ENCODE measurements around the gene CHD3. TPM values are rescaled to one million over a fixed set of nuclear protein-coding genes. Genes with fewer than 3 reads are reported as not detected.

CHD3 gene
- total and polyA plus RNA-seq, 2 experiments from 2014 or later = 2.9 to 9.7 TPM

DNA sequence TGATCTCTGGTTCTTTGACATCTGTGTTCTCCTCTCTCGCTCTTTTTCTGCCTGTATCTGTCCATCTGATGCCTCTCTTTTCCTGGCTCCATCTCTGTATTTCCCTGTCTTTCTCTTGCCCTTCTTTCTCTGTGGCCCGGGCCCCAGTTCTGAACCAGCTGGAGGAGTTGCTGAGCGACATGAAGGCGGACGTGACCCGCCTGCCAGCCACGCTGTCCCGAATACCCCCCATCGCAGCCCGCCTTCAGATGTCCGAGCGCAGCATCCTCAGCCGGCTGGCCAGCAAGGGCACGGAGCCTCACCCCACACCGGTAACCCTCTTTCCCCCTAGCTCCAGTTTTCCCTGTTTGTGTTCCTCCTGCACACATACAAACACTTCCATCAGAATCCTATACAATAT, 21.7 kb downstream of the CHD3 start:
- Mint-ChIP-seq H3K27me3 (ENCODE audit: insufficient read depth, low read depth, poor library complexity) (peaks cover 10% of the 10 kb centered on the region), H3K4me3 (no peak overlapping the region; the same call in 2 of the 3 replicates), H3K27ac (no peak overlapping the region), H3K4me1 (peaks cover 6% of the 10 kb centered on the region), H3K9me3 (no peaks in the 10 kb centered on the region), H3K36me3 (ENCODE audit: low read depth) (no peaks in the 10 kb centered on the region; the same call in 2 of the 3 replicates)
- Histone ChIP-seq H3K36me3 (ENCODE audit: insufficient read depth) (no peaks in the 10 kb centered on the region), H3F3A (replicated peaks; ENCODE audit: low read depth) (peaks cover 3% of the 10 kb centered on the region; the same call in 1 of the 2 replicates), H3K9me2 (ENCODE audit: insufficient read depth) (no peaks in the 10 kb centered on the region), H3K4me1 (ENCODE audit: insufficient read depth) (no peaks in the 10 kb centered on the region), H3K4me3 (no peak overlapping the region), H3K79me2 (replicated peaks; ENCODE audit: insufficient read depth) (no peaks in the 10 kb centered on the region), H4K20me1 (replicated peaks; ENCODE audit: insufficient read depth) (no peaks in the 10 kb centered on the region; the same call in 1 of the 2 replicates), H3K27ac (ENCODE audit: low read depth) (no peak overlapping the region), H3K27me3 (ENCODE audit: insufficient read depth) (peaks cover 18% of the 10 kb centered on the region), H2AFZ (no peak overlapping the region), H3K4me2 (no peak overlapping the region)
- DNase-seq (ENCODE audit: low spot score) = no peak
- TF ChIP-seq, protein P1, sequence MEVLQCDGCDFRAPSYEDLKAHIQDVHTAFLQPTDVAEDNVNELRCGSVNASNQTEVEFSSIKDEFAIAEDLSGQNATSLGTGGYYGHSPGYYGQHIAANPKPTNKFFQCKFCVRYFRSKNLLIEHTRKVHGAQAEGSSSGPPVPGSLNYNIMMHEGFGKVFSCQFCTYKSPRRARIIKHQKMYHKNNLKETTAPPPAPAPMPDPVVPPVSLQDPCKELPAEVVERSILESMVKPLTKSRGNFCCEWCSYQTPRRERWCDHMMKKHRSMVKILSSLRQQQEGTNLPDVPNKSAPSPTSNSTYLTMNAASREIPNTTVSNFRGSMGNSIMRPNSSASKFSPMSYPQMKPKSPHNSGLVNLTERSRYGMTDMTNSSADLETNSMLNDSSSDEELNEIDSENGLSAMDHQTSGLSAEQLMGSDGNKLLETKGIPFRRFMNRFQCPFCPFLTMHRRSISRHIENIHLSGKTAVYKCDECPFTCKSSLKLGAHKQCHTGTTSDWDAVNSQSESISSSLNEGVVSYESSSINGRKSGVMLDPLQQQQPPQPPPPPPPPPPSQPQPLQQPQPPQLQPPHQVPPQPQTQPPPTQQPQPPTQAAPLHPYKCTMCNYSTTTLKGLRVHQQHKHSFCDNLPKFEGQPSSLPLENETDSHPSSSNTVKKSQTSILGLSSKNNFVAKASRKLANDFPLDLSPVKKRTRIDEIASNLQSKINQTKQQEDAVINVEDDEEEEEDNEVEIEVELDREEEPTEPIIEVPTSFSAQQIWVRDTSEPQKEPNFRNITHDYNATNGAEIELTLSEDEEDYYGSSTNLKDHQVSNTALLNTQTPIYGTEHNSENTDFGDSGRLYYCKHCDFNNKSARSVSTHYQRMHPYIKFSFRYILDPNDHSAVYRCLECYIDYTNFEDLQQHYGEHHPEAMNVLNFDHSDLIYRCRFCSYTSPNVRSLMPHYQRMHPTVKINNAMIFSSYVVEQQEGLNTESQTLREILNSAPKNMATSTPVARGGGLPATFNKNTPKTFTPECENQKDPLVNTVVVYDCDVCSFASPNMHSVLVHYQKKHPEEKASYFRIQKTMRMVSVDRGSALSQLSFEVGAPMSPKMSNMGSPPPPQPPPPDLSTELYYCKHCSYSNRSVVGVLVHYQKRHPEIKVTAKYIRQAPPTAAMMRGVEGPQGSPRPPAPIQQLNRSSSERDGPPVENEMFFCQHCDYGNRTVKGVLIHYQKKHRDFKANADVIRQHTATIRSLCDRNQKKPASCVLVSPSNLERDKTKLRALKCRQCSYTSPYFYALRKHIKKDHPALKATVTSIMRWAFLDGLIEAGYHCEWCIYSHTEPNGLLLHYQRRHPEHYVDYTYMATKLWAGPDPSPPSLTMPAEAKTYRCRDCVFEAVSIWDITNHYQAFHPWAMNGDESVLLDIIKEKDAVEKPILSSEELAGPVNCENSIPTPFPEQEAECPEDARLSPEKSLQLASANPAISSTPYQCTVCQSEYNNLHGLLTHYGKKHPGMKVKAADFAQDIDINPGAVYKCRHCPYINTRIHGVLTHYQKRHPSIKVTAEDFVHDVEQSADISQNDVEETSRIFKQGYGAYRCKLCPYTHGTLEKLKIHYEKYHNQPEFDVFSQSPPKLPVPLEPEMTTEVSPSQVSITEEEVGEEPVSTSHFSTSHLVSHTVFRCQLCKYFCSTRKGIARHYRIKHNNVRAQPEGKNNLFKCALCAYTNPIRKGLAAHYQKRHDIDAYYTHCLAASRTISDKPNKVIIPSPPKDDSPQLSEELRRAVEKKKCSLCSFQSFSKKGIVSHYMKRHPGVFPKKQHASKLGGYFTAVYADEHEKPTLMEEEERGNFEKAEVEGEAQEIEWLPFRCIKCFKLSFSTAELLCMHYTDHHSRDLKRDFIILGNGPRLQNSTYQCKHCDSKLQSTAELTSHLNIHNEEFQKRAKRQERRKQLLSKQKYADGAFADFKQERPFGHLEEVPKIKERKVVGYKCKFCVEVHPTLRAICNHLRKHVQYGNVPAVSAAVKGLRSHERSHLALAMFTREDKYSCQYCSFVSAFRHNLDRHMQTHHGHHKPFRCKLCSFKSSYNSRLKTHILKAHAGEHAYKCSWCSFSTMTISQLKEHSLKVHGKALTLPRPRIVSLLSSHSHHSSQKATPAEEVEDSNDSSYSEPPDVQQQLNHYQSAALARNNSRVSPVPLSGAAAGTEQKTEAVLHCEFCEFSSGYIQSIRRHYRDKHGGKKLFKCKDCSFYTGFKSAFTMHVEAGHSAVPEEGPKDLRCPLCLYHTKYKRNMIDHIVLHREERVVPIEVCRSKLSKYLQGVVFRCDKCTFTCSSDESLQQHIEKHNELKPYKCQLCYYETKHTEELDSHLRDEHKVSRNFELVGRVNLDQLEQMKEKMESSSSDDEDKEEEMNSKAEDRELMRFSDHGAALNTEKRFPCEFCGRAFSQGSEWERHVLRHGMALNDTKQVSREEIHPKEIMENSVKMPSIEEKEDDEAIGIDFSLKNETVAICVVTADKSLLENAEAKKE (CRISPR knock-in tag; IDR thresholded peaks at IDR 0.05) = no peak
- TF ChIP-seq, protein P2, sequence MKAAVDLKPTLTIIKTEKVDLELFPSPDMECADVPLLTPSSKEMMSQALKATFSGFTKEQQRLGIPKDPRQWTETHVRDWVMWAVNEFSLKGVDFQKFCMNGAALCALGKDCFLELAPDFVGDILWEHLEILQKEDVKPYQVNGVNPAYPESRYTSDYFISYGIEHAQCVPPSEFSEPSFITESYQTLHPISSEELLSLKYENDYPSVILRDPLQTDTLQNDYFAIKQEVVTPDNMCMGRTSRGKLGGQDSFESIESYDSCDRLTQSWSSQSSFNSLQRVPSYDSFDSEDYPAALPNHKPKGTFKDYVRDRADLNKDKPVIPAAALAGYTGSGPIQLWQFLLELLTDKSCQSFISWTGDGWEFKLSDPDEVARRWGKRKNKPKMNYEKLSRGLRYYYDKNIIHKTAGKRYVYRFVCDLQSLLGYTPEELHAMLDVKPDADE (IDR thresholded peaks at IDR 0.05) = no peak
- TF ChIP-seq CREB1 (CRISPR knock-in tag; IDR thresholded peaks at IDR 0.05; ENCODE audit: low read depth) = no peak
- TF ChIP-seq STAT1 (IDR thresholded peaks at IDR 0.05; ENCODE audit: unreplicated experiment) = no peak
- TF ChIP-seq NANOG (IDR thresholded peaks at IDR 0.05; ENCODE audit: borderline replicate concordance) = no peak
- no peak for TF ChIP-seq JUNB (IDR thresholded peaks at IDR 0.05; ENCODE audit: unreplicated experiment)
- ATAC-seq = no peak

Data from GM23338 (cell line).